ENCODE measurements around the gene ZNF592.

- TF ChIP-seq, protein P1, sequence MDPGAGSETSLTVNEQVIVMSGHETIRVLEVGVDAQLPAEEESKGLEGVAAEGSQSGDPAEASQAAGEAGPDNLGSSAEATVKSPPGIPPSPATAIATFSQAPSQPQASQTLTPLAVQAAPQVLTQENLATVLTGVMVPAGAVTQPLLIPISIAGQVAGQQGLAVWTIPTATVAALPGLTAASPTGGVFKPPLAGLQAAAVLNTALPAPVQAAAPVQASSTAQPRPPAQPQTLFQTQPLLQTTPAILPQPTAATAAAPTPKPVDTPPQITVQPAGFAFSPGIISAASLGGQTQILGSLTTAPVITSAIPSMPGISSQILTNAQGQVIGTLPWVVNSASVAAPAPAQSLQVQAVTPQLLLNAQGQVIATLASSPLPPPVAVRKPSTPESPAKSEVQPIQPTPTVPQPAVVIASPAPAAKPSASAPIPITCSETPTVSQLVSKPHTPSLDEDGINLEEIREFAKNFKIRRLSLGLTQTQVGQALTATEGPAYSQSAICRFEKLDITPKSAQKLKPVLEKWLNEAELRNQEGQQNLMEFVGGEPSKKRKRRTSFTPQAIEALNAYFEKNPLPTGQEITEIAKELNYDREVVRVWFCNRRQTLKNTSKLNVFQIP (CRISPR knock-in tag; IDR thresholded peaks at IDR 0.05; ENCODE audit: borderline replicate concordance, low read depth): no peak
- no peak for TF ChIP-seq SNAI2 (CRISPR knock-in tag; IDR thresholded peaks at IDR 0.05)
Measured at GRCh38 chr15:84795186-84795585, 46.8 kb downstream of the ZNF592 start.
